ENCODE results near the gene FOXF1.

The FOXF1 gene

DNA sequence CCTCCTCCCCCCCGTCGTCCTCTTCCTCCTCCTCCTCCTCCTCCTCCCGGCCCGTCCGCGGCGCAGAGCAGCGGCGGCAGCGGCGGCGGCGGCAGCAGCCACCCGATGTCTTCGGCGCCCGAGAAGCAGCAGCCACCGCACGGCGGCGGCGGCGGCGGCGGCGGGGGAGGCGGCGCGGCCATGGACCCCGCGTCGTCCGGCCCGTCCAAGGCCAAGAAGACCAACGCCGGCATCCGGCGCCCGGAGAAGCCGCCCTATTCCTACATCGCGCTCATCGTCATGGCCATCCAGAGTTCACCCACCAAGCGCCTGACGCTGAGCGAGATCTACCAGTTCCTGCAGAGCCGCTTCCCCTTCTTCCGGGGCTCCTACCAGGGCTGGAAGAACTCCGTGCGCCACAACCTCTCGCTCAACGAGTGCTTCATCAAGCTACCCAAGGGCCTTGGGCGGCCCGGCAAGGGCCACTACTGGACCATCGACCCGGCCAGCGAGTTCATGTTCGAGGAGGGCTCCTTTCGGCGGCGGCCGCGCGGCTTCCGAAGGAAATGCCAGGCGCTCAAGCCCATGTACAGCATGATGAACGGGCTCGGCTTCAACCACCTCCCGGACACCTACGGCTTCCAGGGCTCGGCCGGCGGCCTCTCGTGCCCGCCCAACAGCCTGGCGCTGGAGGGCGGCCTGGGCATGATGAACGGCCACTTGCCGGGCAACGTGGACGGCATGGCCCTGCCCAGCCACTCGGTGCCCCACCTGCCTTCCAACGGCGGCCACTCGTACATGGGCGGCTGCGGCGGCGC is at the start of gene FOXF1:
Gene FOXF1 (plus strand): TSS at position 63 of the 797 bp plus-strand sequence. CDS start 43 bp downstream, at position 106.
- DNase-seq (ENCODE audit: low read depth in 3 of 3), result no peak

DNA sequence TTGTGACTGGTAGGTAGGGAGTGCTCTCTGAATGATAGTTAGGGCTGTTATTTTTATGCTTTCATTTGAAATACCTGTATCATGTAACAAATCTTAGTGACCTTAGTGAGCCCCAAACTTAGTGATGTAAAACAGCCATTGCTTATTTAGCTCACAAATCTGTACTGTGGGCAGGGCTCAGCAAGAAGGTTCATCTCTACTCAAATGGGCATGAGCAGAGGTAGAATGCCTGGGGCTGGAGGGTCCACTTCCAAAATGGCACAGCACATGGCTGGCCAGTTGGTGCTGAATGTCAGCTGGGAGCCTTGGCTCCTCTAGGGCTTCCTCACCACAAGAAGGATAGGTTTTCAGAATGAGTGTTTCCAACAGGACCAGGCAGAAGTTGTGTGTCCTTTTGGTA is 49.3 kb upstream of the FOXF1 start:
- DNase-seq (ENCODE audit: low read depth in 3 of 3), result no peak

DNA sequence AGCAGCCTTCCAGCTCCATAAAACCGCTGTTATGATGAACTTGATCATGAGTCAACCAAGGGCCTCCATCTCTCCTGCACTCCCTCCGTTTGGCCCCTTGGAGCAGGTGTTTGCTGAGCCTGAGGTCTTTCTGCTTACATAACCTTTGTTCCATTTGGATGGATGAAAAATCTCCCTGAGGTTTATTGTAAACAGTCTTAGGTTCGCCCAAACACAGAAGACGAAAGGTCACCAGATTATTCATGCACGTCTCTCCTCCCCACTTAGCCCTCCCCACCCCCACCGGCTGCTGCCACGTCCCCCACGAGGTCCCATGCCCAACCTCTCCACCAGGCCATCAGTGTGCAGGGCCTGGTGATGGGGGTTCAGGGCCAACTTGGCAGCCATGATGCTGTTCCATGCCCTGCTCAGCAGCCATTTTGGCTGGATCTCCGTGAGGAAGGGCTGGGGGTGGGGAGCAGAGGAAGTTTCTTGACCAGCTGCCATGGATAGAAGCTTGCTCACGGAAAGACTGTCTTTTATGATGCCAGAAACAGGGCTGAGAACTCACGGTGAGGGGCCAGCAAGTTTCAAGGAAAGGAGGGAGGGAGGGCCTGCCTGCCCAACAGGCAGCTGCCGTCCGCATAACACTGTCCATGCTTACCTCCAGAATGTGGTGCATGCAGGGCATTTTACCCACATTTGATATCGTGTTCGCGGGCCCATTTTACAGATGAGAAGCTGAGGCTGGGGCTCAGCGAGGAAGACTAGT is 47.8 kb upstream of the FOXF1 start:
- DNase-seq (ENCODE audit: low read depth in 3 of 3), result no peak

DNA sequence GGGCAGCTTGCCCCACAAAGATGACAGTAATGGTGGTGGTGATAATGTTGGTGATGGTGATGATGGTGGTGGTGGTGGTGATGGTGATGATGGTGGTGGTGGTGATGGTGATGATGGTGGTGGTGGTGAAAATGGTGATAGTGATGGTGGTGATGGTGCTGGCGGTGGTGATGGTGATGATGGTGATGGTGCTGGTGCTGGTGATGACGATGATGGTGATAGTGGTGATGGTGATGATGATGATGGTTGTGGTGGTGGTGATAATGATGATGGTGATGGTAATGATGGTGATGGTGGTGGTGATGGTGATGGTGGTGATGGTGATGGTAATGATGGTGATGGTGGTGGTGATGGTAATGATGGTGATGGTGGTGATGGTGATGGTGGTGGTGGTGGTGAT is 46.3 kb upstream of the FOXF1 start:
- no peak for DNase-seq (ENCODE audit: low read depth in 3 of 3)

DNA sequence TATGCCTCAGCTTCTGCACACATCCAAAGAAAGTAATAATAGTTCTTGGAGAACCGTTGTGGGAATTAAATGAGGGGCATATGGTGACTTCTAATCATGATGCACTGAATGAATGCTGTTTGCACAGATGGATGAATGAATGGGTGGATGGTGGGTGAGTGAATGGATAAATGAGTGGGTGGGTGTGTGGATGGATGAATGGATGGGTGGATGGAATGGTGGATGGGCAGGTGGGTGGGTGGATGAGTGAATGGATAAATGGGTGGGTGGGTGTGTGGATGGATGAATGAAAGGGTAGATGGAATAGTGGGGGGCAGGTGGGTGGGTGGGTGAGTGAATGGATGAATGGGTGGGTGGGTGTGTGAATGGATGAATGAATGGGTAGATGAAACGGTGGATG is 44.9 kb upstream of the FOXF1 start:
- DNase-seq (ENCODE audit: low read depth in 3 of 3), result no peak

DNA sequence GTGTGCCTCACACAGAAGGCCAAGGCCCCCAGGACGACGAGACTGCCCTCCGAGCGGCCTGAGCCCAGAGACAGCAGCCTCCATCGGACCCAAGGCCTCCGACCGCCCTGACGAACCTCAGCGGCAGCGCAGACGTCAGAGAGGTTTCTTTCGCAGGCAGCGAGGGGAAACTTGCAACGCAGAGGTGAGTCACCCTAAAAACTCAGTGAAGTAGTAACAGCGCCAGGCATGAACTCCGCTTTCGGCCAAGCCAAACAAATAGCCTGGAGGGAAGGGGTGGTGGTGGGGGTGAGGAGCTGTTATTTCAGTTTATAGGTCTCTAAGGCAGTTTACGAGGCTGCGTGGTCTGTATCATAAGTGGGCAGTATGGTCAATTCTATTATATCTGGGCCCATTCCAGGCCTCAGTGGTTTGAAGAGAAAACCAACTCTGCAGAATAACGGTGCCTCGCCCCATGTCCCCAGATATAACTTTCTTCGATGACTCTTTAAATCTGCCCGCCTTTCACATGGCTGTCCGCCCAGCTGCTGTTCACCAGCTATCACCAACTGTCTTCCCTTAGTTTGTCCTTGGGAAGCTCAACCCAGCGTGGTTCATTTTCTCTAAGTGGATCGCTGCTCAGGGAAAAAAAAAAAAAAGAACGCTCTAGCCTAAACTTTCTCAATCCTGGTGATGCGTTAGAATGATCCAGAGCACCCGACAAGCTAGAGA is 43.5 kb upstream of the FOXF1 start:
- DNase-seq (ENCODE audit: low read depth in 3 of 3), result no peak

DNA sequence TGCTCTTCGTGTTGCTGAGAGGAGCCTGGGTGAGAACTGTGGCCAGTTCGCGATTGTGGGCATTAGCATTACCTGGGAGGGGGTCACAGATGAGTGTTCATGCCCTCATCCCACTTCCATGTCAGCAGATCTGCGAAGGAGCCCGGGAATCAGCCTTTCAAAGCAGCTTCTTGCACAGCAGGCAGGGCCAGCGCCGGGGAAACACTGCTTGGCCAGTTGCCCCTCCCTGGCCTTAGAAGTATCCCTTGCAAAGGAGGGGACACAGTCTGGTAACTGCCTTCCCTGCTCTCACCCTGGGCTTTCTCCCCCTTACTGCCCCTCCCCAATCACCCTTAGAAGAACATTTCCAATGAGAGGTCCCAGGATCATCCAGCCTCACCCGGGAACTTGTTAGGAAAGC is 42.8 kb upstream of the FOXF1 start:
- no peak for DNase-seq (ENCODE audit: low read depth in 3 of 3)

DNA sequence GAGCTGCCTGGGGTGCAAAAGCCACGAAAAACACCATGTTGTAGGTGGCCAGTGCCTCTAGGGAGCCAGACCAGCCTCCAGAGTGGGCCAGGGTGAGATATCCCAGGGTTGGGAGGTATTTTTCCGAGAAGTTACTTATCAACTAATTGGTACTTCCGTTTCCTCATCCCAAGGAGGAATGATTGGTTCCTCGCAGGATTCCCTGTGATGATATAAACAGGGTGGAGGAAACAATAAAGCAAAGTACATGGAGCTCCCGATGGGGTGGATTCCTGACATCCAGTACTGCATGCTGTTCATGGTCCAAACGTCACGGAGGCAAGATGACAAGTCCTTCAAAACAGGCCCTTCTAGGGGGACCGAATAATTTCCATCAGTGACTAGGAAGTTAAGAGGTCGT is 39.4 kb upstream of the FOXF1 start:
- DNase-seq (ENCODE audit: low read depth in 3 of 3), result no peak

DNA sequence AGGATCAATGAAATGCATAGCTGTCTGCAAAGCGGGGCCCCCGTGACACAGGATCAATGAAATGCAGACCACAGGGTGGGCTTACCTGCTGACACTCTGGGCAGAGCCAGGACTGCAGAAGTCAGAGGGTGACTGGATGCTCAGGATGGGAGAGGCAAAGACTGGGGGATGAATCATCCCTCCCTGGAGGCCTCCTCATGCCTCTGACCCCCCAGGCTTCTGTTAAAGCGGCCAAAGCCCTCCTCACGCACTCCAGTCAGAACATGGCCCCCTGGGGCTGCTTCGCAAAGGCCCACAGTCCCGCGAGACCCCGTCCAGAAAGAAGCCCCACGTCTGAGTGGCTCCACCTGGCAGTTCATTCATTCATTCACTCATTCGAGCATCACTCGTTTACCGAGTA is 38.4 kb upstream of the FOXF1 start:
- no peak for DNase-seq (ENCODE audit: low read depth in 3 of 3)

DNA sequence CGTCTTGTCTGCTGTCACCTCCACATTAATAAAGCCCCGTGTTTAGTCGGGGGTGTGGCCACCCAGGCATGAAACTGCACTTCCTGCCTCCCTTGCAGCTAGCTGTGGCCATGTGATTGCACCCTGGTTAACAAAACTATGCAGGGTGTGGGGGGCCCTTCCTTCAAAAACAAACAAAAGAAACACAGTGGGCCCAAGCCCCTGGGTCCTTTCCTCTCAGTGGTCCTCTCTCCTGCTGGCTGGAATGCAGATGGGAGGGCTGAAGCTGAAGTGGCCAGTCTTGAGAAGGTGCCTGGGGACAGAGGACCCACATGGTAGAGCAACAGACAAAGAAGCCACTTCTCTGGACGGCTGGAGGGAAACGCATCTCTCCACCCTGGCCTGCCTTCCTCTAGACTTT is 38.0 kb upstream of the FOXF1 start:
- DNase-seq (ENCODE audit: low read depth in 3 of 3), result no peak

DNA sequence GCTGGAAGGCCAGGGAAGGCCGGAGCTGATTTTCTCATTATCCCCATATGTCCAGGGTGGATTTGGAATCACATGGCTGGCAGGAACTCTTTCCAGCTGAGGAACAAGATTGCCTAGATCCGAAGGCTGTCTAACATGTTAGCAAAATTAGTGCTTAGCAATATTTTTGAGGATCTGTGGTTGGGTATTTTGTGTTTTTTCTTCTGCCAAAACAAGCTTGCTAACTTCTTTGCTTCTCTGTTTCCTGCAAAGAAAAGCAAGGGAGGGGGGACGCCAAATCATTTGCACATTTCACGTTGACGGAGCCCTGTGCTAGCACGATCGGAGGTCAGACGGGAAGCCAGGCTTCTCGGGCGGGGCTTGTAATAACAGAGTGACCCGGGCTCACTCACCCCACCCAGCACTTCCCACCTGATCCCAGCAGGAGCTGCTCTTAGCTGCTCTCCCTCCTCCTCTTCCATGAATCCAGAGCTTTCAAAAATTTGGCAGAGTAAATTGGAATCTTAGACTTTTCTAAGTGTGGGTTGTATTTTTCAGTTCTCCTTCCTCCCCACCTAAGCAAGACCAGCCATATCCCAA is 33.3 kb upstream of the FOXF1 start:
- DNase-seq (ENCODE audit: low read depth in 3 of 3), result no peak

DNA sequence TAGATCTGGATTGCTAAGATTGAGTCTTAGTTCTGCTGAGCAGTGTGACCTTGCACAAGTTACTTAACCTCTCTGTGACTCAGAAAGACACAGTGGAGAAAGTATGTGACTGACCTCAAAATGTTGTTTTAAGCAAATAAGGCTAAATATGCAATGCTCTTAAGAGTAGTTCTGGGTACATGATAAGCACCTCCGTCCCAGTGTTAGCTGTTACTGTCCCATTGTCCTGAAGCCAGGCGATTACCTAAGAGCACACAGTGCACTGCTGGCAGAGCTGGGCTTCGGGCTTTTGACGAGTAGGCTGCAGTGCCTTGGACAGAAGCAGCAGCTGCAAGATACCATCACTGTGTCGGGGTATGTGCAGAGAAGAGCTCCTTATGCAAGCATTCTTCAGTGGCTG is 32.7 kb upstream of the FOXF1 start:
- no peak for DNase-seq (ENCODE audit: low read depth in 3 of 3)

DNA sequence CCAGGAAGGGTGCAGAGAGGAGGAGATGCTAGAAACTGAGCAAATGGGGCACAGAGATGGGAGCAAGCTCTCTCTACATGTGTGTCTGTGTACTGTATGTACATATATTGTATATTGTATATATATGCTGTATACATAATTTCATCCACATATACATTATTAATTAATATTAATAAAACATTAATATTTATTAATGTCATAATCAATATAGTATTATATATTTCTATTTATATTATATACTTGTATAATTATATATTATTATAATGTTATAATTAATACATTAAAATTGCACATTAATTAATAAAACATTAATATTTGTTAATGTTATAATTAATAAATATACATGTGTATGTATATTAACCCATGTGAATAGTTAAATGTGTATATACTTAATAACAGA is 31.5 kb upstream of the FOXF1 start:
- DNase-seq (ENCODE audit: low read depth in 3 of 3), result no peak

DNA sequence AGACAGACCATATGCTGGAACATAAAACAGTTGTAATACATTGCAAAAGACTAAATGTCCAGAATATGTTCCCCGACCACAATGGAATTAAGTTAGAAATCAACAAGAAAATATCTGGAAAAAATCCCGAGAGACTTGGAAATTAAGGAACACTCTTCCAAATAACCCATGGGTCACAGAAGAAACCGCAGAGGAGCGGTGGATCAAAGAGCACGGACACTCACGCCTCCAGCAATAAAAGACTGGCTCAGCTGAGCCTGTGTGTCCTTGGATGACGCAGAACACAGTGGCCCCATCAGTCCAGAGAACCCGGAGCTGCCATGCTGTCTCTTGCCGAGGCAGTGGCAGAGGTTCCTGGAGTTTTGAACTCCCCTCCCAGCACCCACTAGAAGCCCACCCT is 30.9 kb upstream of the FOXF1 start:
- DNase-seq (ENCODE audit: low read depth in 3 of 3), result no peak

DNA sequence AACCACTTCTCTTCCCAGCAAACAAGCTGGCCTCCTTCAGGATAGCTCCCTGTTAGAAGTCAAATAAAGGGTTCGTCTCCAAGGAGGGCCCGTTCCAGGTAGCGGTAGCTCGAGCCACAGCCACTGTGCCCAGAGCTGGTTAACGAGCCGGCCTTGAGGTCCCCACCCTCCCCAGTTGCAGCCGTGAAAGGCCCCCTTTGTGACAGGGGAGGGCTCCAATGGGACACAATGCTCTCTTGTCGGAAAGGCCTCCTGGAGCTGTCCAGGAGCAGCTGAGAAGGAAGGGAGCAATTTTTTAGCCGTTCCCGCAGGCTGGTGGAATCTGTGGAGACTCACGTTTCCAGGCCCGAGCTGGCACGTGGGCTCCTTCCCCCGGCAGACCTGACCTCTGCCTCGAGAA is 29.9 kb upstream of the FOXF1 start:
- no peak for DNase-seq (ENCODE audit: low read depth in 3 of 3)

DNA sequence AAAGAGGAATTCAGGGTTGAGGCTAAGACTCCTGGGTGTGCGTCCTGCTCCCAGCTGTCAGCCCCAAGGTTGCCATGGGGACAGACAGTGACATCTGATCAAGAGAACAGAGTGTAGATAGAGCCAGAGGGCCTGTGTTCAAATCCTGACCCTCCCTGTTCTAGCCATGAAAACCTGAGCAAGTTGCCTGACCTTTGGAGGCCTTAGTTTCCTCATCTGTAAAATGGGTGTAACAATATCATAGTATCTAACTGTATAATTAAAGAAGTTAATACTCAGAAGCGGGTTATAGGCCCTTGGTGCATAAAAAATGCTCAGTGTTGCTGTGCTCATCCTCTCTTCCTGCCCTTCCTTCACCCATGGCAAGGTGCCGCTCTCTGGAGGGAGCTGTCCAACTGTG is 28.7 kb upstream of the FOXF1 start:
- DNase-seq (ENCODE audit: low read depth in 3 of 3), result no peak

DNA sequence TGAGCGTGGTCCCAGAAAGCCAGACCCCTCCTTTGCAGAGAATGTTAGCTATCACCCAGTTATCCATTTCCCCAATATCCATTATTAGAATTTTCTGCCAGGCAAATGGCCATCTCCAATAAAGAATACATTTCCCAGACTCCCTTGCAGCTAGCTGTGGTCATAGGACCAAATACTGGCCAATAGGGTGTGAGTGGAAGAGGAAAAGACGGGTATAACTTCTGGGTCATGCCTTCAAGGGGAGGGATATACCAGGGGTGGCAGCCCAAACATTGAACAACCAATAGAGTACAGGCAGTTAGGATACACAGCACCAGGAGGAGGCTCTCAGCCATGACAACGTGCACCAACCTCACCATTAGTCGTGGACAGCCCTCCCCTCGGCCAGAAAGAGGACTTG is 26.1 kb upstream of the FOXF1 start:
- DNase-seq (ENCODE audit: low read depth in 3 of 3), result no peak

DNA sequence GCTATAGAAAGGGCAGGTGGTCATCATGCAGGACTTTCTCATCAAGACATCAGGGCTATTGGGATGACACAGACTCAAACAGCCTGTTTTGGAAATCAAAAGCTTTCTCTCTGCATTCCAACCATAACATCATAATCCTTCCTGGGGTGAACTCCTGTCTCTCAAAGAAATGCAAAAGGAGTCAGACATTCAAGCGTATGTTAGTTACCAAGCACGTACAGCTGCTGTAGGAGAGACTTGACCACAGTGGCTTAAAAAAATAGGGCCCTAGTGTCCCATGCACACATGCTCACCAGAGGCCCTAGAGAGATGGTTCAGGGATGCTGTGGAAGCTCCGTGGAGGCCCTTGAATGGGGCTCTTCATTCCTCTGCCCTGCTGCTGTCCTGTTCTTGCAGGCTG is 24.6 kb upstream of the FOXF1 start:
- no peak for DNase-seq (ENCODE audit: low read depth in 3 of 3)

DNA sequence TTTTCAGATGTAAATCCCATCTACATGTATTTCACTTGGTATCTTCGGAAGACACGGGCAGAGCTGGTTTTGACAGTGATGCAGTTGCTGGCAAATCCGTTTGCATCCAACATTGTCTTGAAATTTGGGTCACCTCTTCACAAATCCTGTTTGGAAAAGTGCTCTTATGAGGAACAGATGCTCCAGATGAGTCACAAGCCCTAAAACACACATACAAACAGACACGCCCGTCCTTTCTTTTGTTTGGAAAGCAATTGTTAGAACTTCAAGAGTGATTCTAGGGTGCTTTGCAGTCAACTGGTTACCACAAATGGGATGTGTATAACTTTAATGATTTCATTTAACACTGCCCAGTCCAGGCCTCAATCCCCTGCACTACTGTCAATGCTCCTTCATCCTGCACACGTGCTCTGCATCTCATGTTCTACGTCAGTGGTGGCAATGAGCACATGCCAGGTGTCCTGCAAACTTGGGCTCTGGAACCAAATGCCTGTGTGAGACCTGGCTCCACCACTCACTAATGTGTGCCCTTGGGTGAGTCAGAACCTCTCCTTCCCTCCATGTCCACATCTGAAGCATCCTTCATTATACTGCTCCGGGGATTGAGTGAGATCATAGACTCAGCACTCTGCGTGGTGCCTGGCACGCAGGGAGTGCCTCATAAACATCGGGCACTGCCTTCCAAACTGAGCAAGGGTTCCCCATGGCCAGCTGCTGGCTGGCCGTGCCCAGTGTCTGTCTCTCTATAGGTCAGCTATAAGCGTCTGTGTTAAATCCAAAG is 19.3 kb upstream of the FOXF1 start:
- no peak for DNase-seq (ENCODE audit: low read depth in 3 of 3)

DNA sequence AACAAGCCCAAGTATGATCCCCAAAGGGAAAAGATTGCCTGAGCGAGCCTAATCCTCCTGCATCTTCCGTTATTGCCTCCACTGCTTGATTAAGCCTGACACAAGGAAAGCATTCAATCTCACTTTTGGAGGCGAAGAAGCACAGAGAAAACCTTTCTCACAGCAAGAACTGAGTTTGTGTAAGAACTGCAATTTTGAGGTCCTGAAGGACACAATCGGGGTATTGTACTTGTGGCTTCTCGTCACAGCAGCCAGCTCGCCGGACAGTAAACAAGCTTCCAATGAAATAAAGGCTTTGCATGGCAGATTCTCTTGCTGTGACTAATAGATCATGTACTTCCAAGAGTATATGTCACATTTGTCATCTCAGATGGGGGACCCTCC is 18.7 kb upstream of the FOXF1 start:
- DNase-seq (ENCODE audit: low read depth in 3 of 3), result no peak

DNA sequence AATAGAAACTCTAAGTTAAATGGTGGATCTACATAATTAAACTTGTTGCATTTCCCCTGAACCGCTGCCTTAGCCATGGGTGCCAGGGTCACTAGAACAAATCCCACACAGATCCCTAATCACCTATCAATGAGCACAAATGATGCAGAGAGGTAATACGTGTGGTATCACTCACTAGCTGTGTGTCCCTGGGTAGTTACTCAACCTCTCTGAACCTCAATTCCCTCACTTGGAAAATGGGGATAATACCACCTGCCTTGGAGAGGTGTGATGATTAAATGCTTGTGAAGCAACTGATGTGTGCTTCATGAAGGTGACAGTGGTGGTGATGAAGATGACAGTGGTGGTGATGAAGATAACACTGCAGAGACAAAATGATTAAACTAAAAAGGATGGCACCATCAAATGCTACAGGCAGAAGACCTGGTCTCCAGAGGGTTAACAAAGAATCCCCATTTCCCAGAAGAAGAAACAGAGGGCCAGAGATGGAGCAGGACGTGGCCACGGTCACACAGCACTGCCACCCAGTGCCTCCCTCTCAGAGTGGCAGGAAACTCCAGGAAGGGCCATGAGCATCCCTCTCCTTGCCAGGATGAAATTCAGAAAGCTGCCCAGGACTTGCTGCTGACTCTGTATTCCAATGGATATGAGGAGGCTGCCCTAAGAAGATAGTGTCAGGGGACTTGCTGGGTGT is 17.9 kb upstream of the FOXF1 start:
- DNase-seq (ENCODE audit: low read depth in 3 of 3), result no peak
